ENCODE results near the gene MRPL50.

MRPL50 gene

DNA sequence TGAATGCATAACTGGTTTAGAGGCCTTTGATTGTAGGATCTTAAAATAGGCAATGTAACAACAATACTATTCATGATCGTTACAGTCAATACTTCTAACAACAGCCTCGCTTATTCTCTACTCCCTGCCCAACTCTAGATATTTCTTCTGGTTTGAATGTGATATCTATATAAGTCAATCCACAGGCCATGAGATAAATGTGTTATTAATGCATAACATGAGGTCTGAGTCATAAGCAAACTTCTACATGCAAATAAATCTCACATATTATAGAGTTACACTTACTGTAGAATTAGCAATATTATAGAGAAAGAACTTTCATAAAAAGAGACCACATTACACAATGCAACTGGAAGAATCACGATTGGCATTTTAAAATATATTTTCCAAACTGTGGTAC lies 40.1 kb upstream of the MRPL50 start:
- Histone ChIP-seq H3K4me3 (ENCODE audit: insufficient read length, low read depth) (no peak overlapping the region), H3K36me3 (ENCODE audit: insufficient read depth, insufficient read length, low read length) (no peaks in the 10 kb centered on the region), H3K4me1 (ENCODE audit: insufficient read depth, insufficient read length) (no peaks in the 10 kb centered on the region), H3K9ac (ENCODE audit: insufficient read length, low read depth) (no peak overlapping the region), H3K9me3 (ENCODE audit: insufficient read depth, low read length) (no peaks in the 10 kb centered on the region), H3K27me3 (ENCODE audit: insufficient read depth, insufficient read length) (no peaks in the 10 kb centered on the region)
- no peak for DNase-seq (ENCODE audit: low read depth, low spot score)
- TF ChIP-seq SUZ12 (IDR thresholded peaks at IDR 0.05; ENCODE audit: extremely low read depth, insufficient read depth, insufficient read length) (no peak), ZNF274 (IDR thresholded peaks at IDR 0.05; ENCODE audit: low read depth, low read length) (no peak), YY1 (IDR thresholded peaks at IDR 0.05; ENCODE audit: insufficient read depth, insufficient read length) (no peak)

DNA sequence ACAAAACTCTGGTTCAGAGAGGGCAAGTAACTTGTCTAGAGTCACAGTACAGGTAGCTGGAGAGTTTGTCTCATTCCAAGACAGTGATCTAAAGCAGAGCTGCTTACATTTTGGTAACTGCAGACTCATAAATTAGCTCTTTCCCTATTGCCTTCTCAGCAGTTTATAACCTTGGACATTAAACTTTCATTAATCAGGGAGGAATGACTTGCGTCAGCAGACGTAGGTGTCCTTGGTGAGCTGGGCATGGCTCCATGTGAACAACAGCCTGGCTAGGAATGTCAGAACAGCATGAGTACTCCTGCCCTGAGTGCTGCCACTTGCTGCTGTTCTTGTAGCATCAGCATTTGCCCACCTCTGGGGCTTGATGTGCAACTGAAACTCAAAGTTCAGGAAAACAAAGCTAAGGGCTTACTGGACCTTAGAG lies 39.4 kb upstream of the MRPL50 start:
- Histone ChIP-seq H3K9ac (ENCODE audit: insufficient read length, low read depth) (no peak overlapping the region), H3K36me3 (ENCODE audit: insufficient read depth, insufficient read length, low read length) (no peaks in the 10 kb centered on the region), H3K27me3 (ENCODE audit: insufficient read depth, insufficient read length) (no peaks in the 10 kb centered on the region), H3K4me1 (ENCODE audit: insufficient read depth, insufficient read length) (no peaks in the 10 kb centered on the region), H3K4me3 (ENCODE audit: insufficient read length, low read depth) (no peak overlapping the region), H3K9me3 (ENCODE audit: insufficient read depth, low read length) (no peaks in the 10 kb centered on the region)
- no peak for DNase-seq (ENCODE audit: low read depth, low spot score)
- no peak for TF ChIP-seq ZNF274 (IDR thresholded peaks at IDR 0.05; ENCODE audit: low read depth, low read length)
- TF ChIP-seq SUZ12 (IDR thresholded peaks at IDR 0.05; ENCODE audit: extremely low read depth, insufficient read depth, insufficient read length), result no peak
- TF ChIP-seq YY1 (IDR thresholded peaks at IDR 0.05; ENCODE audit: insufficient read depth, insufficient read length), result no peak

DNA sequence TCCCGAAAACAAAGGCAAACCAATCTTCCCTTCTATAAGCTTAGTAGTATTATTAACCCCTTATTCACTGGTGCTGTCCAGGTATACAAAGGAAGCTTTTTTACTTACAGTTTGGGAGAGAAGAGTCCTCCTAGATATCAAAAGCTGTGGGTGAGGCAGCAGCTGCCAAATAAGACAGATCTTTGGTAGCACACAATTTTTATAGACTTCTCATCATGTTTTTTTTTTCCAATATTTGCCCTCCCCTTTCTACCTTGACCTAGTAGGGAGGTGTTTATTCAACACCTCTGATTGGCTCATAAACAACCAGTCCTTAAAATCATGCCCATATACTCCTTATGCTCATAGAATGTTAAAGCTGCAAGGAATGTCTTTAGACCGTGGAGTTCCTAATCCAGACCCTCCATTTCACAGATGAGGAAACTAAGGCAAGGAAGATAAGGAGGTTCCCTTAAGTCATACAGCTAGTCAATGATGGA lies 37.2 kb upstream of the MRPL50 start, which contains the start of gene ALDOB:
TSS of gene ALDOB (minus strand) at position 174 of the 479 bp plus-strand sequence. CDS start 4,887 bp downstream, outside the sequence.
- Histone ChIP-seq H3K9me3 (ENCODE audit: insufficient read depth, low read length) (no peaks in the 10 kb centered on the region), H3K9ac (ENCODE audit: insufficient read length, low read depth) (no peak within 1 kb of the TSS), H3K4me1 (ENCODE audit: insufficient read depth, insufficient read length) (no peaks in the 10 kb centered on the region), H3K27me3 (ENCODE audit: insufficient read depth, insufficient read length) (no peaks in the 10 kb centered on the region), H3K4me3 (ENCODE audit: insufficient read length, low read depth) (no peak within 1 kb of the TSS), H3K36me3 (ENCODE audit: insufficient read depth, insufficient read length, low read length) (no peaks in the 10 kb centered on the region)
- TF ChIP-seq YY1 (IDR thresholded peaks at IDR 0.05; ENCODE audit: insufficient read depth, insufficient read length) (no peak), SUZ12 (IDR thresholded peaks at IDR 0.05; ENCODE audit: extremely low read depth, insufficient read depth, insufficient read length) (no peak), ZNF274 (IDR thresholded peaks at IDR 0.05; ENCODE audit: low read depth, low read length) (no peak)
- DNase-seq (ENCODE audit: low read depth, low spot score), result no peak

DNA sequence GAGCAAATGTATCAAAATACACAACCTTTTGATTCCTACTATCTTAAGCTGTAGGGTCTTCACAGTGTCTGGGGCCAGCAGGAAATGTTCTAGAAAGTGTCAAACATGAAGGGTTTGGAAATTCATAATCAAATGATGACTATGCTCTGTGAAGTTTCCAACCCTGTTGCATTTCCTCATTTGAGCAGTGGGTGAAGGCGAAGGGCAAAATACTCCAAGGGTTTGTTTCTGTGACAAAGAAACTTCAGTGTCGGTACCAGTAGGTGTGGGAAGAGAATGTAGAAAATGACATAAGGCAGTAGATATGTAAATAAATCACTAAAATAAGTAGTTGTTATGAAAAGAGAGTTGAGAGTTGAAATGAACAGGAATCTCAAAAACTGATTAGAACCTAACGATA lies 36.6 kb upstream of the MRPL50 start:
- H3K4me1 ChIP-seq (ENCODE audit: insufficient read depth, insufficient read length), result no peaks in the 10 kb centered on the region
- H3K9ac ChIP-seq (ENCODE audit: insufficient read length, low read depth), result no peak overlapping the region
- TF ChIP-seq ZNF274 (IDR thresholded peaks at IDR 0.05; ENCODE audit: low read depth, low read length), result no peak
- no peak for TF ChIP-seq SUZ12 (IDR thresholded peaks at IDR 0.05; ENCODE audit: extremely low read depth, insufficient read depth, insufficient read length)
- TF ChIP-seq YY1 (IDR thresholded peaks at IDR 0.05; ENCODE audit: insufficient read depth, insufficient read length), result no peak

GRCh38 chr9:101433229-101433628 lies 34.8 kb upstream of the MRPL50 start:
- Histone ChIP-seq H3K4me1 (ENCODE audit: insufficient read depth, insufficient read length) (no peaks in the 10 kb centered on the region), H3K36me3 (ENCODE audit: insufficient read depth, insufficient read length, low read length) (no peaks in the 10 kb centered on the region), H3K9ac (ENCODE audit: insufficient read length, low read depth) (no peak overlapping the region), H3K4me3 (ENCODE audit: insufficient read length, low read depth) (no peak overlapping the region), H3K9me3 (ENCODE audit: insufficient read depth, low read length) (no peaks in the 10 kb centered on the region), H3K27me3 (ENCODE audit: insufficient read depth, insufficient read length) (no peaks in the 10 kb centered on the region)
- no peak for TF ChIP-seq SUZ12 (IDR thresholded peaks at IDR 0.05; ENCODE audit: extremely low read depth, insufficient read depth, insufficient read length)
- TF ChIP-seq YY1 (IDR thresholded peaks at IDR 0.05; ENCODE audit: insufficient read depth, insufficient read length), result no peak
- TF ChIP-seq ZNF274 (IDR thresholded peaks at IDR 0.05; ENCODE audit: low read depth, low read length), result no peak
- no peak for DNase-seq (ENCODE audit: low read depth, low spot score)

More for the DNA sequence above, 36.6 kb upstream of the MRPL50 start:
- Histone ChIP-seq H3K4me3 (ENCODE audit: insufficient read length, low read depth) (no peak overlapping the region), H3K27me3 (ENCODE audit: insufficient read depth, insufficient read length) (no peaks in the 10 kb centered on the region), H3K36me3 (ENCODE audit: insufficient read depth, insufficient read length, low read length) (no peaks in the 10 kb centered on the region), H3K9me3 (ENCODE audit: insufficient read depth, low read length) (no peaks in the 10 kb centered on the region)
- DNase-seq (ENCODE audit: low read depth, low spot score), result no peak

GRCh38 chr9:101432740-101433139 lies 34.3 kb upstream of the MRPL50 start:
- no peak overlapping the region for H3K9ac ChIP-seq (ENCODE audit: insufficient read length, low read depth)
- H3K9me3 ChIP-seq (ENCODE audit: insufficient read depth, low read length), result no peaks in the 10 kb centered on the region
- no peak overlapping the region for H3K4me3 ChIP-seq (ENCODE audit: insufficient read length, low read depth)
- DNase-seq (ENCODE audit: low read depth, low spot score), result no peak
- H3K4me1 ChIP-seq (ENCODE audit: insufficient read depth, insufficient read length), result no peaks in the 10 kb centered on the region
- TF ChIP-seq ZNF274 (IDR thresholded peaks at IDR 0.05; ENCODE audit: low read depth, low read length) (no peak), YY1 (IDR thresholded peaks at IDR 0.05; ENCODE audit: insufficient read depth, insufficient read length) (no peak)
- no peaks in the 10 kb centered on the region for H3K27me3 ChIP-seq (ENCODE audit: insufficient read depth, insufficient read length)
- H3K36me3 ChIP-seq (ENCODE audit: insufficient read depth, insufficient read length, low read length), result no peaks in the 10 kb centered on the region

DNA sequence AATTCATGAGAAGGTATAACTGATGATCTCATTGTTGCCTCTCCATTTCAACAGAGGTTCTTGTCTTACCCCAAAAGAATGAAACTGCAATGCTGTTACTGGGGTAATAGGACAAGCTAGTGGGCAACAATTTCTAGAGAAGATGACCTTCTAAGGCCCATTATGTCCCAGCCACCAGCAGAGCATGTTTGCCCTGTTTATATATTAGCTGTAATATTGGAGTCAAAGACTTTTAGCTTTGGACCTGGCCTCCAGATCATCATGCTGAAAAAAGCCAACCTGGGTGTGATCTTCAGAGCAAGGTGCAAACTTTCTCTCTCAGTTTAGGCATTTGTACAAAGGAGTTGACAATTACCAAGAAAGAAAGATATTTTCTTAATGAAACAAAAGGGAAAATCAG lies 33.8 kb upstream of the MRPL50 start:
- Histone ChIP-seq H3K36me3 (ENCODE audit: insufficient read depth, insufficient read length, low read length) (no peaks in the 10 kb centered on the region), H3K4me3 (ENCODE audit: insufficient read length, low read depth) (no peak overlapping the region), H3K9me3 (ENCODE audit: insufficient read depth, low read length) (no peaks in the 10 kb centered on the region), H3K9ac (ENCODE audit: insufficient read length, low read depth) (no peak overlapping the region), H3K27me3 (ENCODE audit: insufficient read depth, insufficient read length) (no peaks in the 10 kb centered on the region), H3K4me1 (ENCODE audit: insufficient read depth, insufficient read length) (no peaks in the 10 kb centered on the region)
- no peak for TF ChIP-seq ZNF274 (IDR thresholded peaks at IDR 0.05; ENCODE audit: low read depth, low read length)
- no peak for TF ChIP-seq YY1 (IDR thresholded peaks at IDR 0.05; ENCODE audit: insufficient read depth, insufficient read length)
- TF ChIP-seq SUZ12 (IDR thresholded peaks at IDR 0.05; ENCODE audit: extremely low read depth, insufficient read depth, insufficient read length), result no peak
- no peak for DNase-seq (ENCODE audit: low read depth, low spot score)
